A549 (cell line): ENCODE results near the gene SF3B3. TPM values are rescaled to one million over a fixed set of nuclear protein-coding genes. Genes with fewer than 3 reads are reported as not detected.

ENCODE experiments used
- ATAC-seq, 2 experiments: fragments of 200-7000 bp in 1 of 2; fragments of >200 bp in 1 of 2; cut with Nextera tagmentation in 1 of 2; cut with Tn5 transposase in 1 of 2; 3 replicates each; pipeline versions ENCODE4 v1.8.0 to v1.9.1; 2018 to 2020; ENCODE audit warnings: mild to moderate bottlenecking in 1 of 2, moderate library complexity in 1 of 2
- CTCF ChIA-PET: fragments of 300-600 bp; sonication (Branson Sonifier 250); formaldehyde crosslinking; extraction: SDS; loops from one replicate; lab custom pipeline; 2021; ENCODE audit warnings: antibody characterized with exemption, inconsistent platforms; lab: Yijun Ruan, JAX
- POLR2A ChIA-PET: fragments of 350-600 bp; formaldehyde crosslinking; extraction: SDS; loops from one replicate; lab custom pipeline; 2021; ENCODE audit warnings: antibody characterized with exemption, inconsistent platforms; lab: Yijun Ruan, JAX
- DNase-seq, 2 experiments: peaks; one replicate each; pipeline versions ENCODE4 v3.0.0 to v3.0.0-alpha.2; 2011 to 2016; ENCODE audit warnings: low read depth in 1 of 2, low spot score in 1 of 2
- FAIRE-seq: peaks from 2 replicates; lab custom pipeline; 2011; peaks lifted over from hg19 to GRCh38; lab: Jason Lieb, UNC
- H3K27ac ChIP-seq, 2 experiments: fragments of >200 bp; sonication (Bioruptor Twin); formaldehyde crosslinking; 3 replicates each; pipeline ENCODE4 v1.5.1; 2016 to 2017
- H3K4me1 ChIP-seq: fragments of >200 bp; sonication (Bioruptor Twin); formaldehyde crosslinking; 3 replicates; pipeline ENCODE4 v1.6.1; 2016
- H3K4me2 ChIP-seq: fragments of >200 bp; sonication (Bioruptor Twin); formaldehyde crosslinking; 3 replicates; pipeline ENCODE4 v1.6.1; 2016
- H3K4me3 ChIP-seq: fragments of >200 bp; sonication (Bioruptor Twin); formaldehyde crosslinking; 3 replicates; pipeline ENCODE4 v1.5.1; 2016
- H3K9me3 ChIP-seq: fragments of >200 bp; sonication (Bioruptor Twin); formaldehyde crosslinking; 3 replicates; pipeline ENCODE4 v1.6.1; 2016
- ATOH8 ChIP-seq: fragments of 250-450 bp; sonication (Bioruptor Pico); IDR thresholded peaks from 2 replicates; pipeline ENCODE4 v1.5.0; 2020; ENCODE audit warnings: low read depth, mild to moderate bottlenecking, moderate library complexity
- BCL3 ChIP-seq: fragments of >200 bp; sonication (Bioruptor Twin); formaldehyde crosslinking; IDR thresholded peaks from 3 replicates; pipeline ENCODE4 v1.6.1; 2016
- CBX2 ChIP-seq: fragments of 200-600 bp; sonication (generic); IDR thresholded peaks from 2 replicates; pipeline ENCODE4 v1.6.1; 2016; ENCODE audit warnings: low read depth, mild to moderate bottlenecking, borderline replicate concordance
- CTCF ChIP-seq: fragments of >200 bp; sonication (Bioruptor Twin); formaldehyde crosslinking; IDR thresholded peaks from 3 replicates; pipeline ENCODE4 v1.5.1; 2016
- EHMT2 ChIP-seq: fragments of 200-600 bp; sonication (generic); IDR thresholded peaks from 2 replicates; pipeline ENCODE4 v1.6.1; 2016; ENCODE audit warnings: antibody characterized with exemption, low read depth, mild to moderate bottlenecking, moderate library complexity
- EP300 ChIP-seq, 2 experiments: fragments of >200 bp; sonication (Bioruptor Twin); formaldehyde crosslinking; IDR thresholded peaks; 2 replicates in 1 of 2; 3 replicates in 1 of 2; pipeline ENCODE4 v1.6.1; 2016 to 2017
- ESRRA ChIP-seq: fragments of 150-350 bp; IDR thresholded peaks from 2 replicates; pipeline ENCODE4 v1.6.1; 2014; ENCODE audit warnings: mild to moderate bottlenecking, low read length, borderline replicate concordance
- FOSB ChIP-seq: fragments of 250-450 bp; sonication (Bioruptor Pico); IDR thresholded peaks from 2 replicates; pipeline ENCODE4 v1.5.0; 2020; ENCODE audit warnings: mild to moderate bottlenecking, moderate library complexity
- HES2 ChIP-seq: fragments of >200 bp; sonication (Bioruptor Twin); formaldehyde crosslinking; IDR thresholded peaks from 2 replicates; pipeline ENCODE4 v1.6.1; 2016
- HMGXB4 ChIP-seq: fragments of 250-450 bp; sonication (Bioruptor Pico); IDR thresholded peaks from 2 replicates; pipeline ENCODE4 v1.5.0; 2021; ENCODE audit warnings: mild to moderate bottlenecking, moderate library complexity, borderline replicate concordance
- HOXB5 ChIP-seq: fragments of 250-450 bp; sonication (Bioruptor Pico); IDR thresholded peaks from 2 replicates; pipeline ENCODE4 v1.5.0; 2020; ENCODE audit warnings: mild to moderate bottlenecking, moderate library complexity
- JUN ChIP-seq, 2 experiments: fragments of >200 bp; sonication (Bioruptor Twin); formaldehyde crosslinking; IDR thresholded peaks; 2 replicates in 1 of 2; 3 replicates in 1 of 2; pipeline ENCODE4 v1.6.1; 2016 to 2017
- MAFK ChIP-seq: fragments of 450-650 bp; IDR thresholded peaks from 2 replicates; pipeline ENCODE4 v1.6.1; 2014; ENCODE audit not compliant: partially characterized antibody
- MAX ChIP-seq: IDR thresholded peaks from 2 replicates; pipeline ENCODE4 v1.6.1; 2012
- MAZ ChIP-seq: fragments of 150-350 bp; IDR thresholded peaks from 2 replicates; pipeline ENCODE4 v1.6.1; 2014; ENCODE audit warnings: antibody characterized with exemption, low read depth, low read length, borderline replicate concordance
- NPAS2 ChIP-seq: fragments of 250-450 bp; sonication (Bioruptor Pico); IDR thresholded peaks from 2 replicates; pipeline ENCODE4 v1.8.0; 2022; ENCODE audit warnings: mild to moderate bottlenecking, moderate library complexity, borderline replicate concordance
- POLR2A ChIP-seq: IDR thresholded peaks from 2 replicates; pipeline ENCODE4 v1.6.1; 2012; ENCODE audit warnings: mild to moderate bottlenecking, low read length
- POLR2AphosphoS2 ChIP-seq: conservative IDR thresholded peaks from 2 replicates; pipeline ENCODE4 v1.6.1; 2012; ENCODE audit warnings: low read length, improper control_type of control experiment, inconsistent platforms
- RAD21 ChIP-seq, 2 experiments: fragments of >200 bp in 1 of 2; sonication (Bioruptor Twin) in 1 of 2; formaldehyde crosslinking in 1 of 2; IDR thresholded peaks in 1 of 2; conservative IDR thresholded peaks in 1 of 2; 2 replicates in 1 of 2; 3 replicates in 1 of 2; pipeline ENCODE4 v1.6.1; 2012 to 2018; ENCODE audit warnings: inconsistent platforms in 1 of 2
- RARB ChIP-seq: fragments of 250-450 bp; sonication (Bioruptor Pico); IDR thresholded peaks from 2 replicates; pipeline ENCODE4 v1.8.0; 2021; ENCODE audit warnings: mild to moderate bottlenecking, moderate library complexity
- RCOR1 ChIP-seq: fragments of 150-350 bp; IDR thresholded peaks from 2 replicates; pipeline ENCODE4 v1.6.1; 2014; ENCODE audit warnings: antibody characterized with exemption, low read length, low read depth
- RNF2 ChIP-seq: fragments of 200-600 bp; sonication (generic); IDR thresholded peaks from 2 replicates; pipeline ENCODE4 v1.6.1; 2016; ENCODE audit warnings: low read depth, mild to moderate bottlenecking, antibody characterized with exemption, moderate library complexity, borderline replicate concordance
- SREBF2 ChIP-seq: fragments of 450-650 bp; IDR thresholded peaks from 2 replicates; pipeline ENCODE4 v1.6.1; 2014; ENCODE audit warnings: mild to moderate bottlenecking, moderate library complexity
- TFCP2L1 ChIP-seq: fragments of 250-450 bp; sonication (Bioruptor Pico); IDR thresholded peaks from 2 replicates; pipeline ENCODE4 v1.5.0; 2021; ENCODE audit warnings: mild to moderate bottlenecking
- ZNF302 ChIP-seq: fragments of 250-450 bp; sonication (Bioruptor Pico); IDR thresholded peaks from 2 replicates; pipeline ENCODE4 v1.9.0; 2021; ENCODE audit warnings: inconsistent platforms, mild to moderate bottlenecking, moderate library complexity
- ZSCAN20 ChIP-seq: fragments of 250-450 bp; sonication (Bioruptor Pico); IDR thresholded peaks from 2 replicates; pipeline ENCODE4 v1.8.0; 2022; ENCODE audit warnings: mild to moderate bottlenecking, moderate library complexity
- WGBS: methylation state at CpG from one replicate; pipeline ENCODE4 v1.1.6; 2017; ENCODE audit errors: missing lambda C conversion rate; 5-methylcytosine and 5-hydroxymethylcytosine counted together
- polyA plus RNA-seq, 4 experiments: library from polyadenylated mRNA; depleted of rRNA in 3 of 4; stranded (reverse); fragments of >200 nt; fragmentation: RNase III in 1 of 4; extraction: RNeasy Plus Mini Kit Qiagen cat#74134 plus additional on column Dnase treatment in 1 of 4; gene quantifications; 2 replicates in 3 of 4; 3 replicates in 1 of 4; pipeline ENCODE4 v1.2.3, GENCODE V29; 2011 to 2017

SF3B3 gene
- polyA plus RNA-seq, 2 of the 4 experiments (the other 2 are of a cell fraction), result 111 to 155 TPM

- ChIA-PET CTCF (interaction anchor here (1.1 kb wide), 1 partner anchor 22 kb away, joined by 3 read pairs; no protein-coding TSS in a partner anchor), POLR2A (interaction anchor here (0.5 to 0.6 kb wide), 2 partner anchors 34 to 338 kb away, joined by 3 read pairs; no protein-coding TSS in a partner anchor)
- TF ChIP-seq CTCF (no peak), RNF2 (no peak), SREBF2 (no peak), NPAS2 (CRISPR knock-in tag) (no peak), POLR2AphosphoS2 (no peak), TFCP2L1 (CRISPR knock-in tag) (no peak), ESRRA (no peak), ZSCAN20 (CRISPR knock-in tag) (no peak), EP300 (IDR thresholded peaks at IDR 0.05) (no peak)
- no peak overlapping the region for H3K4me2 ChIP-seq
- ATAC-seq, result no peak
- DNase-seq, result no peak
- WGBS, result 88% methylated on average over 4 of the region's 7 CpGs
- H3K4me1 ChIP-seq, result no peaks in the 10 kb centered on the region
- no peak for FAIRE-seq
- no peaks in the 10 kb centered on the region for H3K9me3 ChIP-seq
- no peak overlapping the region for H3K27ac ChIP-seq
- H3K4me3 ChIP-seq, result no peak overlapping the region
Observed at GRCh38 chr16:70608521-70608920, 84.9 kb downstream of the SF3B3 start.

- Histone ChIP-seq H3K27ac (no peak overlapping the region), H3K4me1 (no peaks in the 10 kb centered on the region)
- ATAC-seq (peak; percentile 38 to 56; a peak in 2 of 6 replicates), FAIRE-seq (no peak)
- WGBS, result 67% methylated on average over 18 of the region's 18 CpGs
- no peak for TF ChIP-seq FOSB (CRISPR knock-in tag)
- no peak for TF ChIP-seq HOXB5 (CRISPR knock-in tag)
- TF ChIP-seq MAFK, result no peak
- TF ChIP-seq ATOH8 (CRISPR knock-in tag), result no peak
- no peak for TF ChIP-seq ZNF302
- TF ChIP-seq POLR2A, result no peak
- TF ChIP-seq MAZ, result no peak
- TF ChIP-seq EP300 (IDR thresholded peaks at IDR 0.05), result no peak
- TF ChIP-seq BCL3, result no peak
- no peak for TF ChIP-seq RARB (CRISPR knock-in tag)
- no peak for TF ChIP-seq RAD21 (conservative IDR thresholded peaks at IDR 0.05 in 1 of 2, IDR thresholded peaks at IDR 0.05 in 1 of 2)
- no peak for TF ChIP-seq CBX2
- TF ChIP-seq HES2, result no peak
- no peak for TF ChIP-seq RCOR1
- no peak for TF ChIP-seq EHMT2
- no peak for TF ChIP-seq MAX
- TF ChIP-seq JUN (IDR thresholded peaks at IDR 0.05), result no peak
- no peak for TF ChIP-seq HMGXB4
- TF ChIP-seq, all 56 proteins: peak for 0
- POLR2A ChIA-PET, result interaction anchor here (0.6 kb wide), 1 partner anchor 29 kb away, joined by 3 read pairs; no protein-coding TSS in a partner anchor
- no peak for DNase-seq
- CTCF ChIA-PET, result interaction anchor here (1.4 kb wide), 2 partner anchors 17 to 20 kb away, joined by 3 read pairs; no protein-coding TSS in a partner anchor
- Histone ChIP-seq H3K9me3 (no peaks in the 10 kb centered on the region), H3K4me2 (no peak overlapping the region), H3K4me3 (no peak overlapping the region)
Observed at GRCh38 chr16:70610273-70611223, 86.9 kb downstream of the SF3B3 start.
